ENCODE measurements around the gene ATP6V1D. TPM values are rescaled to one million over a fixed set of nuclear protein-coding genes. Genes with fewer than 3 reads are reported as not detected.

ATP6V1D gene
- total and polyA plus RNA-seq, 2 experiments from 2014 or later, result 61.5 to 105 TPM

DNA sequence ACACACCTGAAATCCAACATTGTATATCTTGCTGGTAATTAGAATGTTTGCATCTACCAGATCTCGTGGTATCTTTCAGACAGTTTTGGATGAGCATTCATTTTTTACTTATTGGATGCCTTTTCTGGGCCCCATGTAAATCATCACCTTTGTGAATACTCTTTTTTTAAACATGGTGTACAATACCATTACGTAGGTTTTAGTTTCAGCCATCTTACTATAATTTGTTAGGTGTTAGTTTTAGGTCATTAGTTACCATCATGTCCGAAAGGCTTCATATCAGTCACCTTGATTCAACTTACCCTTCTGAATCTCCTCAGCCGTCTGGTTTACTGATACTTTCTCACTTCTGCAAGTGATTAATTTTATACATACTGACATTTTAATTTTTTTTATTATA is 5.9 kb upstream of the ATP6V1D start (continued):
- TF ChIP-seq, protein P1, sequence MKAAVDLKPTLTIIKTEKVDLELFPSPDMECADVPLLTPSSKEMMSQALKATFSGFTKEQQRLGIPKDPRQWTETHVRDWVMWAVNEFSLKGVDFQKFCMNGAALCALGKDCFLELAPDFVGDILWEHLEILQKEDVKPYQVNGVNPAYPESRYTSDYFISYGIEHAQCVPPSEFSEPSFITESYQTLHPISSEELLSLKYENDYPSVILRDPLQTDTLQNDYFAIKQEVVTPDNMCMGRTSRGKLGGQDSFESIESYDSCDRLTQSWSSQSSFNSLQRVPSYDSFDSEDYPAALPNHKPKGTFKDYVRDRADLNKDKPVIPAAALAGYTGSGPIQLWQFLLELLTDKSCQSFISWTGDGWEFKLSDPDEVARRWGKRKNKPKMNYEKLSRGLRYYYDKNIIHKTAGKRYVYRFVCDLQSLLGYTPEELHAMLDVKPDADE (IDR thresholded peaks at IDR 0.05), result no peak
- TF ChIP-seq, protein P2, sequence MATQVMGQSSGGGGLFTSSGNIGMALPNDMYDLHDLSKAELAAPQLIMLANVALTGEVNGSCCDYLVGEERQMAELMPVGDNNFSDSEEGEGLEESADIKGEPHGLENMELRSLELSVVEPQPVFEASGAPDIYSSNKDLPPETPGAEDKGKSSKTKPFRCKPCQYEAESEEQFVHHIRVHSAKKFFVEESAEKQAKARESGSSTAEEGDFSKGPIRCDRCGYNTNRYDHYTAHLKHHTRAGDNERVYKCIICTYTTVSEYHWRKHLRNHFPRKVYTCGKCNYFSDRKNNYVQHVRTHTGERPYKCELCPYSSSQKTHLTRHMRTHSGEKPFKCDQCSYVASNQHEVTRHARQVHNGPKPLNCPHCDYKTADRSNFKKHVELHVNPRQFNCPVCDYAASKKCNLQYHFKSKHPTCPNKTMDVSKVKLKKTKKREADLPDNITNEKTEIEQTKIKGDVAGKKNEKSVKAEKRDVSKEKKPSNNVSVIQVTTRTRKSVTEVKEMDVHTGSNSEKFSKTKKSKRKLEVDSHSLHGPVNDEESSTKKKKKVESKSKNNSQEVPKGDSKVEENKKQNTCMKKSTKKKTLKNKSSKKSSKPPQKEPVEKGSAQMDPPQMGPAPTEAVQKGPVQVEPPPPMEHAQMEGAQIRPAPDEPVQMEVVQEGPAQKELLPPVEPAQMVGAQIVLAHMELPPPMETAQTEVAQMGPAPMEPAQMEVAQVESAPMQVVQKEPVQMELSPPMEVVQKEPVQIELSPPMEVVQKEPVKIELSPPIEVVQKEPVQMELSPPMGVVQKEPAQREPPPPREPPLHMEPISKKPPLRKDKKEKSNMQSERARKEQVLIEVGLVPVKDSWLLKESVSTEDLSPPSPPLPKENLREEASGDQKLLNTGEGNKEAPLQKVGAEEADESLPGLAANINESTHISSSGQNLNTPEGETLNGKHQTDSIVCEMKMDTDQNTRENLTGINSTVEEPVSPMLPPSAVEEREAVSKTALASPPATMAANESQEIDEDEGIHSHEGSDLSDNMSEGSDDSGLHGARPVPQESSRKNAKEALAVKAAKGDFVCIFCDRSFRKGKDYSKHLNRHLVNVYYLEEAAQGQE (IDR thresholded peaks at IDR 0.05; ENCODE audit: unreplicated experiment), result no peak
- TF ChIP-seq EZH2 (IDR thresholded peaks at IDR 0.05; ENCODE audit: low read depth, unreplicated experiment), result no peak

DNA sequence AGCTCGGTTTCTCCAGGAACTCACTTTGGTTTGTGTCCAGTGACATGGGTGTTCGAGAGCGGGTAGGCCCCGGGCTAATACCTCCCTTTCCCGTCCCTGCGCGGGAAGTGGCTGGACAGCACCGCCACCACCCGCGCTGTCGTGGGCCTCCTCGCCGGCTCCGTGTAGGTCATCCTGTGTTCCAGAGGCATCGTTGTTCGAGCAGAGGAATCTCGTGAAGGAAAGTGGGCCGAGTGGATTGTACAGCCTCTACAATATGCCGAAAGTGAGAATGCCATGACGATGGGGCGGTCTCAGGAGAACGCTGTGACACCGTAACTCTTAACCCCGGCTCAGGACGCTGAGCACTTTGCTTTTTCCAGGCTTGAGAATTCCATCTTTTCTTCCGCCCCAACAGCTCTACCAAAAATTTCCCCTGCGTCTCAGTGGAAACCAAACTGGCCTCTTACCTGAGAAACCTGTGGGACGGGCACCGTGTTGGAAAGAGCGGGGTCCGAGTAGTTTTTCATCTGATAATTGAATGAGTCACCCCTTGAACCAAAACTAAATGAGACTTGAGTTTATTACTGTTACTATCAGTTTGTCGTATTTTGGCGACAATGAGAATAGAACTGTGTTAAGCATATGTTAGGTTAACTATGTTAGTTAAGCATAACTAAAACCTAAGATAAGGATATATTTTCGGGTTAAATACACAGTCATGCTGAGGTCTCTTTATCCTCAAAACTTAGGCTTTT is 1.0 kb upstream of the ATP6V1D start:
- peaks cover 11% of the 10 kb centered on the region for H3K27me3 Mint-ChIP-seq (ENCODE audit: insufficient read depth, low read depth, poor library complexity)
- H3K27ac Mint-ChIP-seq, result peak overlapping the region; percentile 99
- DNase-seq (ENCODE audit: low spot score) (peak; percentile 17), ATAC-seq (peak; percentile 35)
- Histone ChIP-seq H3K27ac (ENCODE audit: low read depth) (0 out of 2 replicates have a peak overlapping the region, but pooled peaks have one; percentile 45), H4K20me1 (replicated peaks; ENCODE audit: insufficient read depth) (peaks cover 7% of the 10 kb centered on the region; the same call in 1 of the 2 replicates), H3K79me2 (replicated peaks; ENCODE audit: insufficient read depth) (peaks cover 82% of the 10 kb centered on the region), H3K4me2 (peak overlapping the region; percentile 86), H3K9me2 (ENCODE audit: insufficient read depth) (no peaks in the 10 kb centered on the region), H3F3A (replicated peaks; ENCODE audit: low read depth) (no peaks in the 10 kb centered on the region), H3K4me3 (peak overlapping the region; percentile 90), H3K4me1 (ENCODE audit: insufficient read depth) (peaks cover 9% of the 10 kb centered on the region), H3K36me3 (ENCODE audit: insufficient read depth) (peaks cover 7% of the 10 kb centered on the region), H3K27me3 (ENCODE audit: insufficient read depth) (no peaks in the 10 kb centered on the region), H2AFZ (peak overlapping the region; percentile 48; the same call in 1 of the 2 replicates)
- H3K4me3 Mint-ChIP-seq, result peak overlapping the region; percentile 99
- peaks cover 21% of the 10 kb centered on the region for H3K36me3 Mint-ChIP-seq (ENCODE audit: low read depth)
- TF ChIP-seq, protein P3, sequence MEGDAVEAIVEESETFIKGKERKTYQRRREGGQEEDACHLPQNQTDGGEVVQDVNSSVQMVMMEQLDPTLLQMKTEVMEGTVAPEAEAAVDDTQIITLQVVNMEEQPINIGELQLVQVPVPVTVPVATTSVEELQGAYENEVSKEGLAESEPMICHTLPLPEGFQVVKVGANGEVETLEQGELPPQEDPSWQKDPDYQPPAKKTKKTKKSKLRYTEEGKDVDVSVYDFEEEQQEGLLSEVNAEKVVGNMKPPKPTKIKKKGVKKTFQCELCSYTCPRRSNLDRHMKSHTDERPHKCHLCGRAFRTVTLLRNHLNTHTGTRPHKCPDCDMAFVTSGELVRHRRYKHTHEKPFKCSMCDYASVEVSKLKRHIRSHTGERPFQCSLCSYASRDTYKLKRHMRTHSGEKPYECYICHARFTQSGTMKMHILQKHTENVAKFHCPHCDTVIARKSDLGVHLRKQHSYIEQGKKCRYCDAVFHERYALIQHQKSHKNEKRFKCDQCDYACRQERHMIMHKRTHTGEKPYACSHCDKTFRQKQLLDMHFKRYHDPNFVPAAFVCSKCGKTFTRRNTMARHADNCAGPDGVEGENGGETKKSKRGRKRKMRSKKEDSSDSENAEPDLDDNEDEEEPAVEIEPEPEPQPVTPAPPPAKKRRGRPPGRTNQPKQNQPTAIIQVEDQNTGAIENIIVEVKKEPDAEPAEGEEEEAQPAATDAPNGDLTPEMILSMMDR (conservative IDR thresholded peaks at IDR 0.05; ENCODE audit: low read depth in 2 of 2), result no peak
- no peak for TF ChIP-seq ZNF114 (CRISPR knock-in tag; IDR thresholded peaks at IDR 0.05)
- no peak for TF ChIP-seq EZH2phosphoT487 (IDR thresholded peaks at IDR 0.05; ENCODE audit: unreplicated experiment)
- no peak for TF ChIP-seq STAT1 (IDR thresholded peaks at IDR 0.05; ENCODE audit: unreplicated experiment)
- H3K4me1 Mint-ChIP-seq, result peaks cover 22% of the 10 kb centered on the region
- no peaks in the 10 kb centered on the region for H3K9me3 Mint-ChIP-seq

Data from GM23338 (cell line).